ENCODE measurements around the gene SDF2. TPM values are rescaled to one million over a fixed set of nuclear protein-coding genes. Genes with fewer than 3 reads are reported as not detected.

SDF2 gene
- total and polyA plus RNA-seq, 12 donors, result 16.8 to 54.7 (median 29.9) TPM

DNA sequence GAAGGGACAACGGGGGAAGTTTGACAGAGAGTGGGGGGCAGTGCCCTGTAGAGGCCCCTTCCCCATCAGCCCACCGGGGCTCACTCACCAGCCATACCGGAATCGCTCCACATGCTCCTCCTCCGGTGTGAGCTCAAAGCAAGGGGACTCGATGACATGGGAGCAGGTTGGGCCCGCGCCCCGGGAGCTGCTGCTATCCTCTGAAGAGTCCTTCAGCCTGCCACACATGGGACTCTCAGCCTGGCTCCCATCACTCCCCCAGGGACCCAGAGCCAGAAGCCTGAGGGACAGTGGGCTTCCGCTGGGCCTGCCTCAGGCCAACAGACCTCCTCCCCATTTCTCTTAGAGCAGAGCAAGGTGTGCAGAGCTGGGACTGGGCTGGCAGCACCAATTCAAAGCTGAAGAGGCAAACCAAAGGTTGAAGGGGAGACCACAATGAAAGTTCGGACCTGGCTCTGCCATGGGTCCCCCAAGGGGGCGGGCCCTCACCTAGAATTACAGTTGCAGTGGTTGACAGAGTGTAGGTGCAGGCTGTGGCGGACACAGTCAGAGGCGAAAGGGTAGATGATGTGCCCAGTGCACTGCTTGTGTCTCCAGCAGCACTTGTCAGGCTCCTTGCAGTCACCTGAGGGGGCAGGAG, 42.6 kb upstream of the SDF2 start:
- no peak for DNase-seq
- no peak overlapping the region for H3K4me3 ChIP-seq
- H3K36me3 ChIP-seq, result peaks cover 0 to 58% (median 40%) of the 10 kb centered on the region in 9 donors
- WGBS, 2 donors, result 88 to 92% methylated on average over 14 of the region's 14 CpGs
- no peaks in the 10 kb centered on the region for H3K9me3 ChIP-seq
- TF ChIP-seq CTCF (IDR thresholded peaks at IDR 0.05), result no peak
- H3K27ac ChIP-seq, result no peak overlapping the region
- peak in 2 of 8 donors; percentile 6 to 14 for ATAC-seq
- no peaks in the 10 kb centered on the region for H3K27me3 ChIP-seq
- intact Hi-C loops (cut with DNase I), result loop anchor here in 2 of 10 donors (5.0 kb wide), 2 partner anchors 52 to 513 kb away; no protein-coding TSS in a partner anchor
- H3K4me1 ChIP-seq, result no peaks in the 10 kb centered on the region

- Histone ChIP-seq H3K36me3 (peaks cover 0 to 64% (median 47%) of the 10 kb centered on the region in 9 donors), H3K4me1 (no peaks in the 10 kb centered on the region), H3K27ac (no peak overlapping the region), H3K27me3 (no peaks in the 10 kb centered on the region), H3K9me3 (no peaks in the 10 kb centered on the region), H3K4me3 (no peak overlapping the region)
- TF ChIP-seq CTCF (IDR thresholded peaks at IDR 0.05), result no peak
- DNase-seq, result no peak
- 77 to 86% methylated on average over 16 of the region's 16 CpGs for WGBS, 2 donors
- intact Hi-C loops (cut with DNase I), result loop anchor here in 2 of 10 donors (5.0 kb wide), 2 partner anchors 51 to 514 kb away; no protein-coding TSS in a partner anchor
- ATAC-seq, result no peak
Observed at GRCh38 chr17:28703552-28704218, 42.0 kb upstream of the SDF2 start.

DNA sequence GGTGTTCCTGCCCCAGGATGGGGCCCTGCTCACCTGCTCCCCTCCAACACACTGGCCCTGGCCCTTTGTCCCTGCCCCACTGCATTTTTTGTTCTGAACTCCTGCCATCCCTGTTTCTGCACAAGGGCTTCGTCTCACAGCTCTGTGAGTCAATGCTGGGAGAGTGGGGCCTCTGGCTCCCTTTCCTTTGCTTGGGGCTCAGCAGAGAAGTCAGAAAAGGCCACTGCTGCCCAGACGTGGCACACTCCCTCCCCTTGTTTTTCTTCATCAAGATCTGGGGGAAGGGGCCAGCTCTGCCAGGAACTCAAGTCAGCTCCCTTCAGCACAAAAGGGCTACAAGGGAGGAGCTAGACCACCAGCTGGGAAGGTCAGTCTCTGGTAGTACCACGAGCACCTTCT, 41.0 kb upstream of the SDF2 start:
- DNase-seq (no peak), ATAC-seq (no peak)
- no peak overlapping the region for H3K27ac ChIP-seq
- H3K4me1 ChIP-seq, result no peaks in the 10 kb centered on the region
- no peak overlapping the region for H3K4me3 ChIP-seq
- H3K36me3 ChIP-seq, result peaks cover under 1 to 74% (median 56%) of the 10 kb centered on the region in 9 donors
- H3K27me3 ChIP-seq, result no peaks in the 10 kb centered on the region
- no peak for TF ChIP-seq CTCF (IDR thresholded peaks at IDR 0.05)
- WGBS, 2 donors, result 71 to 82% methylated on average over 3 of the region's 3 CpGs
- no peaks in the 10 kb centered on the region for H3K9me3 ChIP-seq
- intact Hi-C loops (cut with DNase I), result loop anchor here in 2 of 10 donors (5.0 kb wide), 2 partner anchors 50 to 515 kb away; no protein-coding TSS in a partner anchor

- Histone ChIP-seq H3K9me3 (no peaks in the 10 kb centered on the region), H3K27me3 (no peaks in the 10 kb centered on the region), H3K36me3 (peaks cover 5 to 79% (median 62%) of the 10 kb centered on the region in 9 donors), H3K4me3 (no peak overlapping the region), H3K27ac (no peak overlapping the region), H3K4me1 (no peaks in the 10 kb centered on the region)
- no peak for TF ChIP-seq CTCF (IDR thresholded peaks at IDR 0.05)
- ATAC-seq (no peak), DNase-seq (no peak)
- intact Hi-C loops (cut with DNase I), result loop anchor here in 2 of 10 donors (5.0 kb wide), 2 partner anchors 50 to 515 kb away; no protein-coding TSS in a partner anchor
- WGBS, 2 donors, result 75 to 76% methylated on average over 10 of the region's 10 CpGs
Observed at GRCh38 chr17:28702026-28702751, 40.5 kb upstream of the SDF2 start.
